Glutamatergic neuron (in vitro differentiated cells): ENCODE measurements around the gene DDI2. TPM values are rescaled to one million over a fixed set of nuclear protein-coding genes. Genes with fewer than 3 reads are reported as not detected.

Experiments
- DNase-seq: peaks from one replicate; pipeline ENCODE4 v3.0.0; 2022
- H3K27ac Mint-ChIP-seq: one replicate; pipeline ENCODE4 v1.8.0; 2020; ENCODE audit warnings: mild to moderate bottlenecking, mixed read lengths, inconsistent platforms; ENCODE audit not compliant: unreplicated experiment
- H3K27me3 Mint-ChIP-seq: one replicate; pipeline ENCODE4 v1.8.0; 2020; ENCODE audit warnings: mild to moderate bottlenecking, moderate library complexity, mixed read lengths, inconsistent platforms; ENCODE audit not compliant: unreplicated experiment
- H3K36me3 Mint-ChIP-seq: one replicate; pipeline ENCODE4 v1.8.0; 2020; ENCODE audit warnings: mild to moderate bottlenecking, mixed read lengths, inconsistent platforms; ENCODE audit not compliant: unreplicated experiment
- H3K4me1 Mint-ChIP-seq: one replicate; pipeline ENCODE4 v1.8.0; 2020; ENCODE audit warnings: mild to moderate bottlenecking, low read depth, mixed read lengths, inconsistent platforms; ENCODE audit not compliant: unreplicated experiment
- H3K4me3 Mint-ChIP-seq: one replicate; pipeline ENCODE4 v1.8.0; 2020; ENCODE audit warnings: mild to moderate bottlenecking, mixed read lengths, inconsistent platforms; ENCODE audit not compliant: unreplicated experiment
- H3K9me3 Mint-ChIP-seq: one replicate; pipeline ENCODE4 v1.8.0; 2020; ENCODE audit warnings: mild to moderate bottlenecking, moderate library complexity, mixed read lengths, inconsistent platforms; ENCODE audit not compliant: unreplicated experiment
- total RNA-seq: library from RNA; stranded (reverse); fragmentation: NEBNext Ultra II Directional; extraction: Animal tissue kit (Norgen Biotek cat#: 25700); gene quantifications from one replicate; pipeline ENCODE4 v1.2.1, GENCODE V29; 2021; ENCODE audit not compliant: unreplicated experiment
- TF ChIP-seq, protein P1 (sequence below): fragments of 200-600 bp; sonication (generic); IDR thresholded peaks from one replicate; pipeline ENCODE4 v1.5.0; 2021; ENCODE audit not compliant: partially characterized antibody, unreplicated experiment

Gene DDI2
- total RNA-seq, 1 donor from 2014 or later, result 29.6 TPM

DNA sequence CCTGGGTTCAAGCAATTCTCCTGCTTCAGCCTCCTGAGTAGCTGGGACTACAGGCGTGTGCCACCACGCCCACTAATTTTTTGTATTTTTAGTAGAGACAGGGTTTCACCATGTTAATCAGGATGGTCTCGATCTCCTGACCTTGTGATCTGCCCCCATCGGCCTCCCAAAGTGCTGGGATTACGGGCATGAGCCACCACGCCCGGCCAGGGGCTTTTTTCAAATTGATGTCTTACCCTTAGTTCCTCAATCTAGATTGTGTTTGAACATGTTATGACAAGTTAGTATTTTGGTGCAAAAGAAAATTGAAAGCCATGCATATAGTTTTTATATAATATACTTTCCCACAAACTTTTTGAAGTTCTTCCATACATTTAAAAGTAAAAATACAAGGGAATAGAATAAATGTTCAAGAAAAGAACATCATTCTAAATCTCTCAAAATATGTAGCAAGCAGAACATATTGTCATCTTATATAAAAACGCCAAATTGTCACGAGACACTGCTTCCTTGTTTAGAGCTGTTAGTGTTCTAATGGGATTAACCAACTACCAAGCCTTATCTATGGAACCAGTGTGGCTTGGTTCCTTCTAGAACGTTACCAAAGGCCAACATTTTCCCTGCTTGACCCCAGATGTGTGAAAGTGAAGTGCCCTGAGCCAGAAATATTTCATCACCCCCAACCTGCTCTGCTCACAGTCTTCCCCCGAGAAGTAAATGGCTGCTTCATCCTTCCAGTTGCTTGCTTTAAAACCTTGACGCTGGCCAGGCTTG lies 57.3 kb downstream of the DDI2 start:
- TF ChIP-seq, protein P1, sequence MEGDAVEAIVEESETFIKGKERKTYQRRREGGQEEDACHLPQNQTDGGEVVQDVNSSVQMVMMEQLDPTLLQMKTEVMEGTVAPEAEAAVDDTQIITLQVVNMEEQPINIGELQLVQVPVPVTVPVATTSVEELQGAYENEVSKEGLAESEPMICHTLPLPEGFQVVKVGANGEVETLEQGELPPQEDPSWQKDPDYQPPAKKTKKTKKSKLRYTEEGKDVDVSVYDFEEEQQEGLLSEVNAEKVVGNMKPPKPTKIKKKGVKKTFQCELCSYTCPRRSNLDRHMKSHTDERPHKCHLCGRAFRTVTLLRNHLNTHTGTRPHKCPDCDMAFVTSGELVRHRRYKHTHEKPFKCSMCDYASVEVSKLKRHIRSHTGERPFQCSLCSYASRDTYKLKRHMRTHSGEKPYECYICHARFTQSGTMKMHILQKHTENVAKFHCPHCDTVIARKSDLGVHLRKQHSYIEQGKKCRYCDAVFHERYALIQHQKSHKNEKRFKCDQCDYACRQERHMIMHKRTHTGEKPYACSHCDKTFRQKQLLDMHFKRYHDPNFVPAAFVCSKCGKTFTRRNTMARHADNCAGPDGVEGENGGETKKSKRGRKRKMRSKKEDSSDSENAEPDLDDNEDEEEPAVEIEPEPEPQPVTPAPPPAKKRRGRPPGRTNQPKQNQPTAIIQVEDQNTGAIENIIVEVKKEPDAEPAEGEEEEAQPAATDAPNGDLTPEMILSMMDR, result no peak
- Mint-ChIP-seq H3K27me3 (peaks cover 2% of the 10 kb centered on the region), H3K4me3 (no peak overlapping the region), H3K9me3 (no peaks in the 10 kb centered on the region), H3K27ac (no peak overlapping the region), H3K4me1 (no peaks in the 10 kb centered on the region), H3K36me3 (no peaks in the 10 kb centered on the region)
- DNase-seq, result no peak

DNA sequence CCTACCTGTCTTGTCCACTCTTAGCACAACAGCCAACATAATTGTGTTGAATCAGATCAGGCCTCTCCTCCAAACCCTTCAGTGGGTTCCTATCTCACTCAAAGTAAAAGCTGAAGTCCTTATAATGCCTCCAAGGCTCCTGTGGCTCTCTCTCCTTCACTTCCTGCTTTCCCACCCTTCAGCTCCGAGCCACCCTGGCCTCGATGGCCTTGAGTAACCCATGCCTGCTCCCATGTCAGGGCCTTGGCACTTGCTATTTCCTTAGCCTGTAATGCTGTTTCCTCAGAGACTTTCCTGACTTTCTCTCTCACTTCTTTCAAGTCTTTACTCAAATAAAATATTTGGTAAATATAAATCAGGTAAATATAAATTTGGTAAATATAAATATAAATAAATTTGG lies 58.8 kb downstream of the DDI2 start:
- peaks cover 2% of the 10 kb centered on the region for H3K27me3 Mint-ChIP-seq
- no peak for DNase-seq
- TF ChIP-seq, protein P1, result no peak
- H3K27ac Mint-ChIP-seq, result no peak overlapping the region
- H3K4me1 Mint-ChIP-seq, result no peaks in the 10 kb centered on the region
- H3K4me3 Mint-ChIP-seq, result no peak overlapping the region
- no peaks in the 10 kb centered on the region for H3K9me3 Mint-ChIP-seq
- H3K36me3 Mint-ChIP-seq, result no peaks in the 10 kb centered on the region

DNA sequence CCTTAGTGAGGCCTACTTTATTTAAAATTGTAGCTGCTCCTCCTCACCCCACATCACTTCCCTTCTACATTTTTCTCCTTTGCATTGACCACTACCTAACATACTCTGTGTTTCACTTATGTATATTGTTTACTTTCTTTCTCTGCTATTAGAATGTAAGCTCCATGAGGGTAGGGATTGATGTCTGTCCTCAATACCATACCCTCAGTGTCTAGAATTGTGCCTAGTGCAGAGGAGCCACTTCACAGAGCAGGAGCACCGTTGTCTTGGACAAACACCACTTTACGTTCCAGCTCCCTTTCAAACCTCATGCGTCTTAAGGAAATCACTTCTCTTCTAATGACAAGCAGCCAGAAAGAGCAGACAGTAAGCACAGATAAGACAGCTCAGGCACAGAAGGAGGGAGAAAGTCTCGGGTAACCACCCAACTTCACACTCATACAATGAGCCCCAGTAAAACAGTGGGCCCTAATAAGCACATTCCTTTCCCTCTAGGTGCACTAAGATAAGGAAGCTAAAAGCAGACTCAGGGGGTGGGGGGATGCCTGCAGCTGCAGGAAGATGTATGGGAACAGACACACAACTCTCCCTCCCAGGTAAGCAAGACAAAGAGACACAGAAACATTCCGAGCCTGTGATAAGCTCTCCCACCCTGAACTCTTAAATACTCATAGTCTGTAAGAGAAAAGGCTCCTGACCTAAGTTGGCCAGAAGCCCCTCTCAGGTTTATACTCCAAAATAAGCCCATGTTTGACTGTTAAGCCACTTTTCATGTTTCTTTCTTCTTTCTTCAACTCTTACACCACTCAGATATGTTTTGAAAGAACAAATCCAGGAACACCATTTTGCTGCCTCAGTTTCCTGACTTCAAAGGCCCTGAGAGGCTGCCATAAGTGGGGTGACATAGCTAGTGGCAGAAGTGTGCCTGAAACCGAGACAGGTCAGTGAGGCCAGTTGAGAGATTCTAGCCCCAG lies 59.7 kb downstream of the DDI2 start:
- TF ChIP-seq, protein P1, result no peak
- no peak for DNase-seq
- no peaks in the 10 kb centered on the region for H3K4me1 Mint-ChIP-seq
- no peaks in the 10 kb centered on the region for H3K27me3 Mint-ChIP-seq
- H3K36me3 Mint-ChIP-seq, result no peaks in the 10 kb centered on the region
- no peak overlapping the region for H3K27ac Mint-ChIP-seq
- H3K4me3 Mint-ChIP-seq, result no peak overlapping the region
- no peaks in the 10 kb centered on the region for H3K9me3 Mint-ChIP-seq

DNA sequence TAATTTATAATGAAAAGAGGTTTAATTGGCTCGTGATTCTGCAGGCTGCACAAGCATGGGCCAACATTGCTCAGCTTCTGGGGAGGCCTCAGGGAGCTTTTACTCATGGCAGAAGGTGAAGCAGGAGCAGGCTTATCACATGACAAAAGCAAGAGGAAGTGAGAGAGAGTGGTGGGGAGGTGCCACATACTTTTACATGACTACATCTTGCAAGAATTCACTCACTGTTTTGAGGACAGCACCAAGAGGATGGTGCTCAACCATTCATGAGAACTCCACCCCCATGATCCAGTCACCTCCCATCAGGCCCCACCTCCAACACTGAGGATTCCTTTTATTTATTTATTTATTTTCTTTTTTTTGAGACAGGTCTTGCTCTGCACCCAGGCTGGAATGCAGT lies 61.3 kb downstream of the DDI2 start:
- no peak for DNase-seq
- Mint-ChIP-seq H3K27me3 (peaks cover 4% of the 10 kb centered on the region), H3K27ac (no peak overlapping the region)

More for the DNA sequence above, 61.3 kb downstream of the DDI2 start:
- Mint-ChIP-seq H3K4me1 (no peaks in the 10 kb centered on the region), H3K9me3 (peaks cover 4% of the 10 kb centered on the region), H3K4me3 (no peak overlapping the region), H3K36me3 (no peaks in the 10 kb centered on the region)
- TF ChIP-seq, protein P1, result no peak
